A172 (cell line): Measurements from ENCODE around the gene NANOGP8. TPM values are rescaled to one million over a fixed set of nuclear protein-coding genes. Genes with fewer than 3 reads are reported as not detected.
"Not testable (repeated sequence)": the region's sequence is repeated elsewhere in the genome, so short reads cannot be mapped to it uniquely, and the experiment has no call there.

Experiments used
- DNase-seq: peaks from one replicate; pipeline ENCODE4 v3.0.0-alpha.2; 2015; ENCODE audit warnings: low spot score
- total RNA-seq: library from RNA; depleted of rRNA; stranded (reverse); fragments of >200 nt; shearing (Covaris generic); gene quantifications from 2 replicates; pipeline ENCODE4 v1.2.3, GENCODE V29; 2014; rRNA removed

Gene NANOGP8
- not detected in 2 replicates for total RNA-seq

DNA sequence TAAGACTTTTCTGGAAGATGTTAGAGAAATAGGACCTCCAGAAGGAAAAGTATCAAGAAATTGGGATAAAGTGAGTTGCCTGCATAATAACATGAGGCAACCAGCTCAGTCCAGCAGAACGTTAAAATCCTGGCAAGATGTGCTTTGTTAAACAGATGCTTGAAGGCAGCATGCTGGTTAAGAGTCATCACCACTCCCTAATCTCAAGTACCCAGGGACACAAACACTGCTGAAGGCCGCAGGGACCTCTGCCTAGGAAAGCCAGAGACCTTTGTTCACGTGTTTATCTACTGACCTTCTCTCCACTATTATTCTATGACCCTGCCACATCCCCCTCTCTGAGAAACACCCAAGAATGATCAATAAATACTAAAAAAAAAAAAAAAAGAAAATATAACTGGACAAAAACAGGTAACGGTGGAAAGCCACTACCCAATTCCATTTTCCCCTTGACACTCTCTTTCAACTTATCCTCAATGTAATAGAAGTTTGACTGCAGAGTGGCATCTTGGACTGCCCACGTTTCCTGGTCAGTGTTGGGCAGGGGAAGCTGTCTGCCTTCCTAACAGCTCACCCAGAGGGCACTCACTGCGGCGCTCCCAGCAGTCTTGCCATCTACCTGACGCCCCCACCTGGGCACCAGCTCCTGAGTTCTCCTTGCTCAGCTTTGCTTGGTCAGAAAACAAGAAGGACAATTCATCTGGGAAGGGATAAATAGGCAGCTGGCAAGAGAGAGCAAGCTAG is at the start of gene NANOGP8:
Gene NANOGP8, minus strand, starts transcription at position 120 of the 744 bp plus-strand sequence. CDS start 185 bp downstream, outside the sequence.
- not testable (repeated sequence) for DNase-seq

- DNase-seq = no peak
Observed at GRCh38 chr15:35134299-35134698, 49.2 kb upstream of the NANOGP8 start.

DNA sequence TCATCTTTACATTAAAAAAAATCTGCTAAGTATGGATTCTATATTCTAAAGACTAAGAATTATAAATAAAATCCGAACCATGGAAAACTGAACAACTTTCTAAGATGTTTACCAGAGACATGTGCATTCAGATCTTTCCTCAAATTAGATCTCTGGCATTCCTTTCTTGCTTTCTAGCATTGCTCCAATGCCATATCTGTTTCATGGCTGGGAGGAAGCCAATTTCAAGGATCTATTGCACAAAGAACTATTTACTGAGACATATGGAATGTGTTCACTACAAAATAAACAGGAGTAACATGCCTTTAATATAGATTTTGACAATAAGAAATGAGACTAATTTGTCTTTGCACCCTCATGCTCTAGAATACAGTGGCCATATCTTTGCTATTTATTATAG is 45.1 kb upstream of the NANOGP8 start:
- DNase-seq = no peak

DNA sequence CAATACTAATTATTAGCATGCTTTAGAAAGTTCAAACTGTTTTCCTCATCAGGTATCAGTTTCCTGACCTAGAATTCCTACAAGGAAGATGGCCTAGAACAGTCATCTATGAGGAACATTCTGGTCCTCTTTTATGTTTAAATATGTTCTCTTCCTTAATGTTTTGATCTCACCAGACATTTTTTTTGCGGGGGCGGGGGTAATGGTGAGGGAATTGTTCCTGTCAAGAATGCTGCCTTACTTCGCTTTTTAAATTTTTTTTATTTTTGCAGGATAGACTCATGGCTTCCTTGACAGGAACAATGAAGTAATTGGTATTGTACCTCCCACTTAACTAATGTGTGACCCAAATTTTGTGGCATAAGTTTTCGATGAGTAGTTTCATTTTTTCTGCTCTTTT is 44.3 kb upstream of the NANOGP8 start:
- DNase-seq = no peak

DNA sequence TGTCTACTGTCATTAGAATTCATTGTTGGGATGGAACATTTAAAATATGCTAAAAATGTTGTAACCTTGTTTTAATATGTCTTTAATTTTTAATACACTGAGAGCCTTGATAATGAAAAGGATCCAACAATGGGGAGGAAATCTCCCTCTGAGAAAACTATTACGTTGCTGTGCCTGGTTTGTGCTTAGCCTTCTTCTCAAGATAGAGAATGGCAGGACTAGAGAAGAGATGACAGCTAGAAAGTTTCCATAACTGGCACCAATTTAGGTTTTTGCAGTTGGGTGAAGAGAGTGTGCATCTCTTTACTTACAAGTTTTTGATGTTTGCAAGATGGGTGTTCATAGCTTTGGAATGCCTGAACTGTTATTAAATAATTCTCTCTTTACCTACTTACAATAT is 42.6 kb upstream of the NANOGP8 start:
- no peak for DNase-seq

DNA sequence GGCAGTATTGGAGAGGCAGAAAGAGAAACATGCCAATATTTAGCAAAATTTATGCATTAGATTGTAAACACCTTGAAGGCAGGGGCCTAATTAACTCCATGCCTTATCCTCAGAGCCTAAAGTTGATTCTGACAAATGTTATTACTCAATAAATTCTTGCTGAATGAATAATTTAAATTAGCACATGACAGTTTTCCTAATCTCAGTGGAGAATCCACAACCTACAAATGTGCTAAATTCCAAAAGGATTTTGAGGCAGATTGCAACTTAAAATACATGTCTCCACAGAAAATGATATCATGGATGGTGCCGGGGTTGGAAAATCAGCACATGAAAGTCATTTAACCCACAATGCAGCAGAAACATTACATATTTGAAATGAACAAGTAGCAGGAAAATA is 41.1 kb upstream of the NANOGP8 start:
- DNase-seq = no peak

DNA sequence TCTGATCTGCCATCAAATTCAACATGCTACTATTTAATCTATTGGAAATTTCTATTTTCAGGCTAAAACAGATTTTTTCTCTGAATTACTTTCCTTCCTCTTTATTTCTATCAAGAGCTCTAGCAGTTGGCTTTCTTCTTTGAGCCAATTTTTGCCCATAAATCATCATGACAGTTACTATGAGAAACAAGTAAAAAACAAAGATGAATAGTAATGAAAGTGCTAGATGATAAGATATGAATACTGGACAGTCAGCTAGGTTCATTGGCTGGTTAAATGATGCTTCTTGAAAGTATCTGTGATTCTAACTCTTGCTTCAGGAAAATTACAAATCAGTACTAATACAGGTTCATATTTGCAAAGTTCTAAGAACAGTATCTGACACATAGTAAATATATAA is 38.6 kb upstream of the NANOGP8 start:
- no peak for DNase-seq

DNA sequence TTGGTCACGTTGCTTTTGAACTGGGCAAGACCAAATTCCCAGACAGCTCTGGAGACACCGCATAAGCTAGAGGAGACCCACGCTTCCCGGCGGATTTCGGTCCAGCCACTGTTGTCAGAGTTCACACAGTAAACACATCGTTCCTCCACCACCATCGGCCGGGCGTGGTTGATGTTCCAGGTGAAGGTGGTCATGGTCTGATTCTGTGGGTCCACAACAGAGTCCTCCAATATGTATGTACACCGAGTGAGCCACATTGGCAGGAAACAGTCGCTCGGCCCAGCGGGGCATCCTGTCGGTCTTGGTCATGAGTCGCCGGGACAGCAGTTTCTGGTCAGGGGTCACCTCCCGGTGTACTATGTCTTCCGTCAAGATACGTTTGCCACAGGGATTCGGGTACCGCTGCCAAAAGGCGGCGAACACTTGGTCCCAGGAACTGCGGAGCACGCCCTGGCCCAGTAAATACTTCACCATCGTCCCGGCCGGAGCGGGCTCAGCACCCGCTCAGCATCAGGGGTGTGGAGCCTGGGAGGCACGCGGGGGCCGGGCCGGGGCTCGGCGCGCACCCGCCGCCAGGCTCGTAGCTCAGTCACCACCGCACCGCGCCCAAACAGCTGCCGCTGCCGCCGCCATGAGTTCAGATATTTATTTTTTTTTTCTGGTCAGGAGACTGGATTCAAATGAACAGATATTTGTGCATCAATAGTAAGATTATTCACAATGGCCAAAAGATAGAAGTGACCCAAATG is 36.7 kb upstream of the NANOGP8 start:
- DNase-seq = no peak

DNA sequence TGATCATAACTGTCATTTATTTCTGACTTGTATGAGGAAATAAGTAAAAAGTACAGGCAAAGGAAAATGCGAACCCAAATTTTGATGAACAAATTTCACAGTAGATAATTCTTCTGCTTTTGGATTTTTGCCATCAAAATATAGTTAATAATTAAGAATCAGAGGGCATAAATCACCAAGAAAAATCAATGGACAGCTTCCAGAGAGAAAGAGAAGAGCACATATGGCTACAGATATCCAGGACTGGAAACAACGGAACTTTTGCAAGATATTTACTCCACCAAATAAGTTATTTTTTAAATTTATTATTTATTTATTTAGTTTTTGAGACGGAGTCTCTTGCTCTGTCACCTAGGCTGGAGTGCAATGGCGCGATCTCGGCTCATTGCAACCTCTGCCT is 35.1 kb upstream of the NANOGP8 start:
- DNase-seq = no peak

DNA sequence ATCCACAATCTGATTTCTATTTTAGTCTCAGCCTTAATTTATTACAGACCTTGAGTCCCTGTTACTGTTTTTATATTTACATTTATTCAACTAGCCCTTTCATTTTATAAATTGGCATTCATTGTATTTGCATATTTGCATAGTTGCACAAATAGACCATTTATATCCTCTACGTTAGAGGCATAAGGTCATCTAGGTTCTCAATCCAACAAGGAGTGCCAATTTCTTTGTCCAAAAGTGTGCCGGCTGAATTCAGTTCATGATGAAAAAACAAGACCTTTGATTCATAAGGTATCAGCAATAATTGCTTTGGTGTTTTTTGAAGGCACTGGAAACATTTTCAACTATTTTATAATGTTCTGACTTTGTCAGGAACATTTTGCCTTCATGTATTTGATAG is 33.9 kb upstream of the NANOGP8 start:
- no peak for DNase-seq

DNA sequence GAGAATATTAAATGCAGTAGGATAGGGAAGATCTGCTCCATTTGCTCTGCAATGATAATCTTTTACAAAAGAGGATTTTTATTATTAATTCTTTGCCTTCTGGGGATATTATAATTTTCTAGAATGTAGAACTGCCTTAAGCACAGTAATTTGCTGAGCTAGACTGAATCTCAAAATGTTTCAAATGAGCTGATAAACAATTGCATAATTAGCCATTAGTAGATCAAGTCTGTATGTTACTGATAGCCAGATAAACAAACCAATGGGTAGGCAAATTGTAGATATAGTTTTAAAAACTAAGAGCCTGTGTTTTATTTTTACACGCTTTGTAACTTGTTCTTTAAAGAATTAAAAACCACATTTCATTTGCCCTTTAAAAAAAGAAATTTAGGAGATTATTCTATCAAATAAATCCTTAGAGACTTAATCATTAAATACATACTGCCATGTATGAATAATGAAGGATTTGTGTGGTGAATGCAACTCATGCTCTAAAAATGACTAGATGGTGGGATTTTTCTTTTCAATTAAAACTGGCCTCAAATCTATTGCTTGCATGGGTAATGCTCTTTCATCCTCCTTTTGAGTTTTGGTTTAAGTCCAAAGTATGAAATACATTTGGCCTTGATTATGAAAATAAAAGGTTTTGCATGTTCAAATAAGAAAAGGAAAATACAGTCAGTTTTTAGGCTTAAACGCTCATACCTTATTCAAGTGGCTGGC is 32.6 kb upstream of the NANOGP8 start:
- no peak for DNase-seq

GRCh38 chr15:35115155-35115725 is 30.1 kb upstream of the NANOGP8 start:
- DNase-seq = no peak

GRCh38 chr15:35112346-35112745 is 27.3 kb upstream of the NANOGP8 start:
- no peak for DNase-seq

GRCh38 chr15:35111861-35112260 is 26.8 kb upstream of the NANOGP8 start:
- no peak for DNase-seq

GRCh38 chr15:35108453-35108852 is 23.4 kb upstream of the NANOGP8 start:
- DNase-seq = no peak

DNA sequence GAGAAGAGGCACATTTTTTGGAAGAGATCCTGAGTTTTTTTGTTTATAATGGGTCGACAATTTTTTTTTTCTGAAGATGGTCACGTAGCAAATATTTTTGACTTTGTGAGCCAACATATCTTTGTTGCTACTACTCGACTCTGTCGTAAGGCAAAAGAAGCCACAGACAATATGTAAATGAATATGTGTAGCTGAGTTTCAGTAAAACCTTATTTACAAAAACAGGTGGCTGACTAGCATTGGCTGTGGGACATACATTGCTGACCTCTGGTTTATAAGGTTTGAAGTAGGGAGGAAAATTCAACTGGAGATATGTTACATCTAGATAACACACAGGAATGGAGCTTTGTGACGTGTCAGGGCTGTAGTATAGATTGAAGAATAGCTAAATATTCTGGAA is 22.5 kb upstream of the NANOGP8 start:
- no peak for DNase-seq

DNA sequence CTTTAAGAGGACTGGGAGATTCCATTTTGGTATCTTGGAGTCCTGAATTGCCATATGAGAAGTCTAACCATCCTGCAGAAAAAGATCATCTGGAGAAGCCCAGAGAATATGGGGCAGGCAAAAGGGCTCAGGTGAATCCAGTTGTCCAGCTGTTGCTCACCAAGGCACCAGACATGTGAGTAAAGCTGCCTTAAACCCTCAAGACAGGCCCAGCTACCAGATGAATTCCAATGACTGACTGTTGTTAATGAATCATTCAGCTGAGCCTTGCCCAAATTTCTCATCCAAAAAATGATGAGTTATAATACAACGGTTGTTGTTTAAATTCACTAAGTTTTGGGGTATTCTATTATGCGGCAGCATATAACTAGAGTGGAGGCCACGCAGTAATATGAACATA is 22.0 kb upstream of the NANOGP8 start:
- no peak for DNase-seq

DNA sequence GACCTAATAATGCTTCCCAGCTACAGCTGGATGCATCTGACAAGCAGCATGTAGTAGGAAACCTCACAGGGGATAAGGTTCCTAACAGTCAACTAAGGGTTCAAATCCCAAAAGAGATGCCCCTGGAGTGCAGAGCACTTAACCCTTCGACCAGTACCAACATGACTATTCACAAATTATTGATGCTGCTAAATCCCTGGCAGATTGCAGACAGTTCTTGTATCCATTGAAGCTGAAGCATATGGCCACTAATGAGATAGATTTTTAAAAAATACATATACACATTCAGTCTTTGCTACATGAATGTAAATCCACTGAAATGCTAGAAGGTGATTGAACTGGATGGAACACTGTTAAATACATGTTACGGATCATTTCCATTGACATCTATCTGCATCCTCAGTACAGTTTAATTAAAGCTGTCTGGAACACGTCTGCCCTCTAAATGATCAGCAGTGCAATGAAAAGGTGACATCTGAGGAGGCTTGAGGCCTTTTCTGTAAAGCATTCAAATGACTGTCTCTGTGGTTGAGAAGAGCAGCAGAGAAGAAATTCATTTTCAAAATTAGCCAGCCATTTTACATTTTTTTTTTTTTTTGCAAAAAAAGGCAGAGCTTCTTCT is 19.5 kb upstream of the NANOGP8 start:
- DNase-seq = no peak

GRCh38 chr15:35102186-35102585 is 17.1 kb upstream of the NANOGP8 start:
- DNase-seq = no peak

DNA sequence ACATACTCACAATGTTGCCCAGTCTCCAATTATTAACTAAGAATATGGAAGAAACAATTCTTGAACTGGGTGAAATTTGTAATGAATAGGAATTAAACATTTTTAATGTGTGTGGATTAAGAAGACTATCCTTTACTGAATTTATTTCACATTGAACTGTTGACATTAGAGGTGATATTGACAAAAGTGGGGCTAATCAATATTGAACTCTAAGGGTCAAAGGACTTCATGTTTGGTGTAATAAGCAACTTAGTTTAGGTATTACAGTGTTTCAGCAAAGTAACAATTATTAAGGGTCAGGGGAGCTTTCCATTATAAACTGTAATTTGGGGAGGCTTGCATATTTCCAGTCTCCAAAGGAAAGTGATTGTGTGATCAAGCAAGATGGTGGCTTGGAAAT is 16.2 kb upstream of the NANOGP8 start:
- no peak for DNase-seq

- DNase-seq = no peak
Observed at GRCh38 chr15:35098737-35099136, 13.6 kb upstream of the NANOGP8 start.

- DNase-seq = no peak
Observed at GRCh38 chr15:35095941-35096340, 10.8 kb upstream of the NANOGP8 start.
